H1 (cell line): ENCODE measurements around the gene KIAA1671. TPM values are rescaled to one million over a fixed set of nuclear protein-coding genes. Genes with fewer than 3 reads are reported as not detected.
A peak's percentile ranks its signal among the peaks of the same experiment; 100 is the strongest.

ENCODE experiments used
- BACH1 ChIP-seq: IDR thresholded peaks from 2 replicates; pipeline ENCODE4 v1.6.1; 2012; ENCODE audit warnings: low read length, improper control_type of control experiment
- BCL11A ChIP-seq, 2 experiments: IDR thresholded peaks; one replicate each; pipeline ENCODE4 v1.6.1; 2011; ENCODE audit warnings: low read depth in 2 of 2, low read length in 2 of 2, mild to moderate bottlenecking in 2 of 2
- CREB1 ChIP-seq: IDR thresholded peaks from 2 replicates; pipeline ENCODE4 v1.6.1; 2012; ENCODE audit warnings: inconsistent platforms
- CTBP2 ChIP-seq: IDR thresholded peaks from 2 replicates; pipeline ENCODE4 v1.7.0; 2011; ENCODE audit warnings: borderline replicate concordance, mild to moderate bottlenecking, moderate library complexity, mixed read lengths, low read length; ENCODE audit not compliant: insufficient read depth, insufficient read length
- EZH2 ChIP-seq: fragments of 200-600 bp; sonication (generic); IDR thresholded peaks from 2 replicates; pipeline ENCODE4 v1.7.1; 2012; ENCODE audit warnings: low read depth, mild to moderate bottlenecking, moderate library complexity, low read length, inconsistent platforms; ENCODE audit not compliant: severe bottlenecking
- MAX ChIP-seq: IDR thresholded peaks from 2 replicates; pipeline ENCODE4 v1.6.1; 2012; ENCODE audit warnings: inconsistent platforms
- POLR2A ChIP-seq, 2 experiments: IDR thresholded peaks; 1 replicate in 1 of 2; 2 replicates in 1 of 2; pipeline ENCODE4 v1.6.1; 2011; ENCODE audit warnings: low read depth in 2 of 2, low read length in 2 of 2, mild to moderate bottlenecking in 2 of 2; ENCODE audit errors: control extremely low read depth in 1 of 2
- TBP ChIP-seq: IDR thresholded peaks from 2 replicates; pipeline ENCODE4 v1.6.1; 2011; ENCODE audit warnings: low read depth, low read length, improper control_type of control experiment
- polyA plus RNA-seq, 7 experiments: library from polyadenylated mRNA; depleted of rRNA in 3 of 7; stranded (reverse) in 5 of 7; unstranded in 2 of 7; fragments of >200 nt in 5 of 7; fragments of 200-250 nt in 2 of 7; gene quantifications; 1 replicate in 5 of 7; 2 replicates in 1 of 7; 4 replicates in 1 of 7; pipeline versions ENCODE4 v1.2.1 to v1.2.3, GENCODE V29; 2011 to 2013; ENCODE audit warnings: missing spikeins in 2 of 7, mixed read lengths in 2 of 7
- total RNA-seq: library from RNA; stranded (reverse); fragmentation: NEBNext Ultra II Directional; extraction: Animal tissue kit (Norgen Biotek cat#: 25700); gene quantifications from 2 replicates; pipeline ENCODE4 v1.2.1, GENCODE V29; 2021

The KIAA1671 gene
- total and polyA plus RNA-seq, 2 of the 8 experiments (the other 6 are each of a cell fraction or from before 2014, with no cell fraction given), result 6.4 to 23.9 TPM

GRCh38 chr22:24953384-24954113 is 1.0 kb downstream of the KIAA1671 start (continued):
- no peak for TF ChIP-seq CTBP2
- peak; percentile 36 for TF ChIP-seq EZH2
- peak in 1 of 2 experiments; percentile 26; a peak in 1 of 3 replicates for TF ChIP-seq POLR2A (IDR thresholded peaks at IDR 0.05; ENCODE audit: control extremely low read depth in 1 of 2, low read depth in 2 of 2, low read length in 2 of 2)
- TF ChIP-seq BACH1, result no peak
- no peak for TF ChIP-seq TBP
- TF ChIP-seq CREB1, result no peak
- no peak for TF ChIP-seq BCL11A (IDR thresholded peaks at IDR 0.05; ENCODE audit: low read depth in 2 of 2, low read length in 2 of 2)
- TF ChIP-seq MAX, result 0 out of 2 replicates have a peak, but pooled peaks have one; percentile 38
